GM12801 (cell line): Measurements from ENCODE around the gene S100A4.

Source experiments
- CTCF ChIP-seq: IDR thresholded peaks from one replicate; pipeline ENCODE4 v1.5.1; 2011; ENCODE audit warnings: control low read depth; ENCODE audit not compliant: insufficient read length; ENCODE audit errors: extremely low read depth

Gene S100A4

GRCh38 chr1:153563483-153563901 is 17.9 kb upstream of the S100A4 start:
- TF ChIP-seq CTCF: no peak

- no peak for TF ChIP-seq CTCF
Observed at GRCh38 chr1:153561466-153561985, 15.9 kb upstream of the S100A4 start.

- TF ChIP-seq CTCF: no peak
Observed at GRCh38 chr1:153560771-153561465, 15.3 kb upstream of the S100A4 start.

- TF ChIP-seq CTCF: no peak
Observed at GRCh38 chr1:153560241-153560640, 14.6 kb upstream of the S100A4 start.

- TF ChIP-seq CTCF: no peak
Observed at GRCh38 chr1:153557877-153558276, 12.3 kb upstream of the S100A4 start.

GRCh38 chr1:153556348-153556747 is 10.7 kb upstream of the S100A4 start:
- no peak for TF ChIP-seq CTCF

GRCh38 chr1:153553830-153554541 is 8.4 kb upstream of the S100A4 start:
- TF ChIP-seq CTCF: no peak
